Transverse colon (tissue), 4 donors: ENCODE measurements around the gene PLPP3.

Experiments used
- EP300 ChIP-seq: sonication (generic); formaldehyde crosslinking; IDR thresholded peaks from one replicate; pipeline ENCODE4 v1.6.1; 2017; ENCODE audit warnings: antibody characterized with exemption, low read depth
- POLR2A ChIP-seq: fragments of 450-650 bp; IDR thresholded peaks from one replicate; pipeline ENCODE4 v1.6.1; 2016; ENCODE audit warnings: antibody characterized with exemption, mild to moderate bottlenecking, moderate library complexity
- POLR2AphosphoS5 ChIP-seq, 3 donors: sonication (generic); formaldehyde crosslinking; IDR thresholded peaks; one replicate each; pipeline ENCODE4 v1.6.1; 2016; ENCODE audit warnings: antibody characterized with exemption in 3 of 3
- TF ChIP-seq, protein P1 (sequence below), 5 experiments: fragments of 200-600 bp in 3 of 5; fragments of 450-650 bp in 2 of 5; sonication (generic) in 3 of 5; IDR thresholded peaks; 1 replicate in 2 of 5; 2 replicates in 3 of 5; pipeline ENCODE4 v1.5.1; 2016 to 2017; ENCODE audit warnings: antibody characterized with exemption in 5 of 5, inconsistent platforms in 3 of 5, mild to moderate bottlenecking in 2 of 5, moderate library complexity in 1 of 5

- TF ChIP-seq, protein P1, sequence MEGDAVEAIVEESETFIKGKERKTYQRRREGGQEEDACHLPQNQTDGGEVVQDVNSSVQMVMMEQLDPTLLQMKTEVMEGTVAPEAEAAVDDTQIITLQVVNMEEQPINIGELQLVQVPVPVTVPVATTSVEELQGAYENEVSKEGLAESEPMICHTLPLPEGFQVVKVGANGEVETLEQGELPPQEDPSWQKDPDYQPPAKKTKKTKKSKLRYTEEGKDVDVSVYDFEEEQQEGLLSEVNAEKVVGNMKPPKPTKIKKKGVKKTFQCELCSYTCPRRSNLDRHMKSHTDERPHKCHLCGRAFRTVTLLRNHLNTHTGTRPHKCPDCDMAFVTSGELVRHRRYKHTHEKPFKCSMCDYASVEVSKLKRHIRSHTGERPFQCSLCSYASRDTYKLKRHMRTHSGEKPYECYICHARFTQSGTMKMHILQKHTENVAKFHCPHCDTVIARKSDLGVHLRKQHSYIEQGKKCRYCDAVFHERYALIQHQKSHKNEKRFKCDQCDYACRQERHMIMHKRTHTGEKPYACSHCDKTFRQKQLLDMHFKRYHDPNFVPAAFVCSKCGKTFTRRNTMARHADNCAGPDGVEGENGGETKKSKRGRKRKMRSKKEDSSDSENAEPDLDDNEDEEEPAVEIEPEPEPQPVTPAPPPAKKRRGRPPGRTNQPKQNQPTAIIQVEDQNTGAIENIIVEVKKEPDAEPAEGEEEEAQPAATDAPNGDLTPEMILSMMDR (IDR thresholded peaks at IDR 0.05), result no peak
- TF ChIP-seq POLR2A, result no peak
- no peak for TF ChIP-seq EP300
- no peak for TF ChIP-seq POLR2AphosphoS5 (IDR thresholded peaks at IDR 0.05)
Observed at GRCh38 chr1:56444960-56445646, 134.3 kb downstream of the PLPP3 start.
